ENCODE data around the gene UNC5C. TPM values are rescaled to one million over a fixed set of nuclear protein-coding genes. Genes with fewer than 3 reads are reported as not detected.

Gene UNC5C
- total RNA-seq, 2 experiments from 2014 or later = not detected

GRCh38 chr4:95263960-95264359, 284.8 kb downstream of the UNC5C start:
- no peak overlapping the region for H3K27ac Mint-ChIP-seq
- no peaks in the 10 kb centered on the region for H3K9me3 Mint-ChIP-seq
- H3K36me3 Mint-ChIP-seq (ENCODE audit: low read depth) = no peaks in the 10 kb centered on the region
- POLR2A ChIA-PET = no interaction called here
- no peaks in the 10 kb centered on the region for H3K27me3 Mint-ChIP-seq
- no peak overlapping the region for H3K4me3 Mint-ChIP-seq
- no peaks in the 10 kb centered on the region for H3K4me1 Mint-ChIP-seq (ENCODE audit: low read depth)
- ATAC-seq = no peak
- CTCF ChIA-PET = no interaction called here
- no peak for TF ChIP-seq CTCF (IDR thresholded peaks at IDR 0.05)
- intact Hi-C loops (cut with micrococcal nuclease) = no loop called here
- DNase-seq = no peak

- CTCF ChIA-PET = no interaction called here
- no peaks in the 10 kb centered on the region for H3K4me1 Mint-ChIP-seq (ENCODE audit: low read depth)
These were observed 285.4 kb downstream of the UNC5C start for GRCh38 chr4:95263391-95263790.

GRCh38 chr4:95256108-95256835, 292.5 kb downstream of the UNC5C start:
- Mint-ChIP-seq H3K27me3 (no peaks in the 10 kb centered on the region), H3K9me3 (no peaks in the 10 kb centered on the region), H3K36me3 (ENCODE audit: low read depth) (no peaks in the 10 kb centered on the region), H3K27ac (no peak overlapping the region), H3K4me3 (no peak overlapping the region), H3K4me1 (ENCODE audit: low read depth) (no peaks in the 10 kb centered on the region)
- DNase-seq (no peak), ATAC-seq (no peak)
- CTCF ChIA-PET = no interaction called here
- POLR2A ChIA-PET = no interaction called here
- no peak for TF ChIP-seq CTCF (IDR thresholded peaks at IDR 0.05)
- intact Hi-C loops (cut with micrococcal nuclease) = no loop called here

More at GRCh38 chr4:95263391-95263790, 285.4 kb downstream of the UNC5C start:
- POLR2A ChIA-PET = no interaction called here
- ATAC-seq = no peak
- no peak overlapping the region for H3K27ac Mint-ChIP-seq
- DNase-seq = no peak
- no peaks in the 10 kb centered on the region for H3K27me3 Mint-ChIP-seq
- H3K4me3 Mint-ChIP-seq = no peak overlapping the region
- no peaks in the 10 kb centered on the region for H3K36me3 Mint-ChIP-seq (ENCODE audit: low read depth)
- no peaks in the 10 kb centered on the region for H3K9me3 Mint-ChIP-seq
- intact Hi-C loops (cut with micrococcal nuclease) = no loop called here
- no peak for TF ChIP-seq CTCF (IDR thresholded peaks at IDR 0.05)

- POLR2A ChIA-PET = no interaction called here
- Mint-ChIP-seq H3K4me1 (ENCODE audit: low read depth) (no peaks in the 10 kb centered on the region), H3K4me3 (no peak overlapping the region), H3K27me3 (no peaks in the 10 kb centered on the region), H3K36me3 (ENCODE audit: low read depth) (no peaks in the 10 kb centered on the region), H3K9me3 (no peaks in the 10 kb centered on the region), H3K27ac (no peak overlapping the region)
- no peak for TF ChIP-seq CTCF (IDR thresholded peaks at IDR 0.05)
- ATAC-seq = no peak
- intact Hi-C loops (cut with micrococcal nuclease) = no loop called here
- CTCF ChIA-PET = no interaction called here
- no peak for DNase-seq
These were observed 293.2 kb downstream of the UNC5C start for GRCh38 chr4:95255396-95256107.

GRCh38 chr4:95251568-95251967, 297.2 kb downstream of the UNC5C start:
- Mint-ChIP-seq H3K27me3 (no peaks in the 10 kb centered on the region), H3K9me3 (no peaks in the 10 kb centered on the region), H3K4me3 (no peak overlapping the region), H3K4me1 (ENCODE audit: low read depth) (peaks cover 12% of the 10 kb centered on the region), H3K36me3 (ENCODE audit: low read depth) (no peaks in the 10 kb centered on the region), H3K27ac (no peak overlapping the region)
- TF ChIP-seq CTCF (IDR thresholded peaks at IDR 0.05) = no peak
- ATAC-seq = no peak
- DNase-seq = no peak
- ChIA-PET POLR2A (no interaction called here), CTCF (interaction anchor here (1.5 kb wide), 1 partner anchor 33 kb away, joined by 3 read pairs; no protein-coding TSS in a partner anchor)
- intact Hi-C loops (cut with micrococcal nuclease) = no loop called here

Measured in activated CD8-positive, alpha-beta T cell treated with anti-CD3 and anti-CD28 coated beads for 36 hours (primary cell).